ENCODE measurements around the gene NTN1.

NTN1 gene

DNA sequence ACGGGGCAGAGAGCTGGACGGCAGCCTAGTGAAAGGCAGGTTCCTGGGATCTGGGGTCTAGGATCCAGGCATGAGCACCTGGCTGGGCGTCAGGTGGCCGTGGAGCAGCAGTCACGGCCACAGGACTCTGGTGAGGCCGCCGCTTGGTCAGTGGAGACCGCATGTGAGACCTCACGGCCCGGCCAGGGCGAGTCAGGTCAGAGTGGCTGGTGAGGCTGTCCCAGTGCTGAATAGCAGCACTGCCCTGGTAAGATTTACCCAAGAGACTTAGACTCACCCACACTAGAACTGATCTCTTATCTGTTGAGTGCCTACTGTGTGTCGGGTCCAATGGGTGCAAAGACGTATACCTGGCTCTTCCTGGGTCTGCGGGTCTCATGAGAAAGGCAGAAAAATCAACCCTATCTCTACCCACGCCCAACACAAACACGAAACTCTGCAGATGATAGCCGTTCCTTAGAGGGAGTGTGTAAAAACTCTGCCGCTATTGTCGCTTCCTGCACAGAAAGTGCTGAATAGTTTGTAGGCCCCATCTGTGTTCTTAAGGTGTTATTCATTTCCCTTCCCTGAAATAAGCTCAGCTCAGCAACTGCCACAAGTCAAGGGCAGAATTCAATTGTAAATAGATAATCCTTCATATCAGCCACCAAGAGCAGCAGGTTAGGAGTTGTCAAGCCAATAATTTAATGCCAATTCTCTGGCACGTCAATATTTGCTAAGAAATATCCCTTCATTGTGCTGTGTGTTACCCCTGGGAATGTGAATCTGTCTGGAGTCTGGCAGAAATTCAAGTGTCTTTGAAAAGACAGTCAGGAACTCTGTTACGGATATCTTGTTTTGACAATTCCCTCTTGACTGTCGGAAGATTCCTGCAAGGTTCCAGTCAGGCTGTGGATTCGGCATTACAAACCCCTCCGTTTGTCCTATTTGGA is 240.0 kb downstream of the NTN1 start:
- TF ChIP-seq, protein P1, sequence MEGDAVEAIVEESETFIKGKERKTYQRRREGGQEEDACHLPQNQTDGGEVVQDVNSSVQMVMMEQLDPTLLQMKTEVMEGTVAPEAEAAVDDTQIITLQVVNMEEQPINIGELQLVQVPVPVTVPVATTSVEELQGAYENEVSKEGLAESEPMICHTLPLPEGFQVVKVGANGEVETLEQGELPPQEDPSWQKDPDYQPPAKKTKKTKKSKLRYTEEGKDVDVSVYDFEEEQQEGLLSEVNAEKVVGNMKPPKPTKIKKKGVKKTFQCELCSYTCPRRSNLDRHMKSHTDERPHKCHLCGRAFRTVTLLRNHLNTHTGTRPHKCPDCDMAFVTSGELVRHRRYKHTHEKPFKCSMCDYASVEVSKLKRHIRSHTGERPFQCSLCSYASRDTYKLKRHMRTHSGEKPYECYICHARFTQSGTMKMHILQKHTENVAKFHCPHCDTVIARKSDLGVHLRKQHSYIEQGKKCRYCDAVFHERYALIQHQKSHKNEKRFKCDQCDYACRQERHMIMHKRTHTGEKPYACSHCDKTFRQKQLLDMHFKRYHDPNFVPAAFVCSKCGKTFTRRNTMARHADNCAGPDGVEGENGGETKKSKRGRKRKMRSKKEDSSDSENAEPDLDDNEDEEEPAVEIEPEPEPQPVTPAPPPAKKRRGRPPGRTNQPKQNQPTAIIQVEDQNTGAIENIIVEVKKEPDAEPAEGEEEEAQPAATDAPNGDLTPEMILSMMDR (IDR thresholded peaks at IDR 0.05; ENCODE audit: control insufficient read depth, insufficient read depth, low read depth, low read length, missing control alignments) = no peak
- H3K4me3 ChIP-seq (ENCODE audit: control insufficient read depth, low read depth, low read length) = no peak overlapping the region
- DNase-seq (ENCODE audit: low read depth) = no peak

DNA sequence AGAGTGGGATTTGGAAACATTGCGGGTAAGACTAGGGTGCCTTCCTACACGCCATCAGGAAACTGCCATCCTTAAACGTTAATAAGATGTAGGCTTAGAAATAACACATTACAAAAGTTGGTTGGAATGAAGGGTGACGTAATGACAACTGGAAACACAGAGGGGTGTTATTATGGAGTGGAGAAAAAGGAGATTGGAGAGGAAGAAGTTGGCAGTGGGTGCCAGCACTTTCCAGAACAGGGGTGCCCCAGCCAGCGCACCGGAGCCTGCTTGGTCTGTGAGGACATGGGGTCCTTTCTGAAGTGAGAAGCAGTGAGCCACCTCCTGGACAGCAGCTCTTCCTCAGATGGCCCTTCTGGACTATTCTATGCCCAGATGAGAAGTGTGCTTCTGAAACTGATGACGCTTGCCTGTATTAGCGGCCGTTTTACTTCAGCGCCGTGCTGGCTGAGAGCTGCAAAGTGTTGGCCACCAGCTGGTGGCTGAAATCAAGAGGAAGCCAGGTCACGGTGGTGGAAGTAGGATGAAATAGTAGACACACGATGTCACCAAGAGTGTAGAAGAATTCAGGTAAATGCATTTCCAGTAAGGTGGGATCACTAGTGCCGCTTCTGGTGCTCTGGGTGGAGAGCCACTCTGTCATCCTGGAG is 244.8 kb downstream of the NTN1 start:
- no peak for DNase-seq (ENCODE audit: low read depth)
- no peak overlapping the region for H3K4me3 ChIP-seq (ENCODE audit: control insufficient read depth, low read depth, low read length)
- TF ChIP-seq, protein P1 (IDR thresholded peaks at IDR 0.05; ENCODE audit: control insufficient read depth, insufficient read depth, low read depth, low read length, missing control alignments) = no peak

DNA sequence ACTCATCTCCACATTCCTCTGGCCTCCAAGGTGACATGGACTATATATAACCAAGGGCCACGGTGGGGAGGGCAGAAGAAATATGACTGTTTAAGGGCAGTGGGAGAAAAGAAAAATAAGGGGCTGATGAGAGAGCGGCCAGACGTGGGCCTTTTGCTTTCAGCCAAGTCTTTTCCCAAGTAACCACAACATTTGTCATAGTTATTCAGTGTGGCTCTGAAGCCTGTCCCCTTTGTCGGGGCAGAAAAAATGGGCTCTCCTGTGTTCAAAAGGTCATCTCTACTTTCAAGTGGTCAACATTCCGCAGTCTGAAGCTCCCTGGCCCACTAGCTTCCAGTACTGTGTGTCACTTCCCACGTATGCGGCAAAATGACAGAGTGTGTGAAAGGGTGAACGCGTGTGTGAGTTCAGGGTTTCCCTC is 245.4 kb downstream of the NTN1 start:
- TF ChIP-seq, protein P1 (IDR thresholded peaks at IDR 0.05; ENCODE audit: control insufficient read depth, insufficient read depth, low read depth, low read length, missing control alignments) = no peak
- no peak overlapping the region for H3K4me3 ChIP-seq (ENCODE audit: control insufficient read depth, low read depth, low read length)
- no peak for DNase-seq (ENCODE audit: low read depth)

DNA sequence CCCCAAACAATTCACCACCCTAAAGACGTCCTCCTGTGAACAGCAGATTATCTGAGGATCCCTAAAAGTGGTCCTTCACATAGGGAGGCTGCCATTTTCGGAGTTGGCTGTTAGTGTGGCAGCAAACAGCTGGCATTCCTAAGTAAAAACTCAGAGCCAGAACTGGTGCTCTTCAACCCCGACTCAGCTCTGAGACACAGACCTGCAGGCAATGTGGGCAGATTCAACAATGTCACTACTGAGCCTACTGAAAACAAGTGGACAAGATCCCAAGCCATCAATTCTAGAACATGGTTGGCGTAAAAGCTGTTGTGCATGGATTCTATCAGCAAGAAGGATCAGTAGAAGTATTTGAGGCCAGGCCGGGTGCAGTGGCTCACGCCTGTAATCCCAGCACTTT is 247.2 kb downstream of the NTN1 start:
- no peak for DNase-seq (ENCODE audit: low read depth)
- no peak overlapping the region for H3K4me3 ChIP-seq (ENCODE audit: control insufficient read depth, low read depth, low read length)
- TF ChIP-seq, protein P1 (IDR thresholded peaks at IDR 0.05; ENCODE audit: control insufficient read depth, insufficient read depth, low read depth, low read length, missing control alignments) = no peak

DNA sequence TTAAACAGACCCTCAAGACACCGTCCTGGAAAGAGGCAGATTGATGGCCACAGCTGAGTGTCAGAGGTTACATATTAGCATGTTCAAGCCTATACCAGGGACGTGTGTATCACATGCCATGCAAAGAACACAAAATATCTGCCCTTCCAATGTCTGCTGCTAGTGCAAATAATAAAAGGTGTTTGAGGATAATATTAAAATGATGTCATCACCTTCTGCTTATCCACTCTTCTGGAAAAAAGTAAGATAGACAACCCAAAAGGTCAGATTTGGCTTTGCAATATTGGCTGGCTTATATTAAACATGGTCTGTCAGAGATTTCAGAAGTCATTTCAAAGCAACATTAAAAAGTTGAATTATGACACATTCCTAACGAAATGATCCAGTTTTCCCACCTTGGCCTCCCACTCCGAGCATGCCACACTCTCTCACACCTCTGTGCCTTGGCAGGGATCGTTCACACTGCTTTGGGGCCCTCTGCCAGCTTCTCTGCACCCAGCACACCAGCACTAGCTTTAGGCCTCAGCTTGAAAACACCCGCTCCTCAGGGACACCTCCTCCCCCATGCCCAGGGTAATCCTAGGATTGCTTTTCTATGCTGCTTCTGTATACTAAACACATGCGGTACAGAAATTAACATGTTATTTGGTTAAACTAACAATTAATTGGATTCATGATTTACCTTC is 248.2 kb downstream of the NTN1 start:
- TF ChIP-seq, protein P1 (IDR thresholded peaks at IDR 0.05; ENCODE audit: control insufficient read depth, insufficient read depth, low read depth, low read length, missing control alignments) = no peak
- DNase-seq (ENCODE audit: low read depth) = no peak
- H3K4me3 ChIP-seq (ENCODE audit: control insufficient read depth, low read depth, low read length) = no peak overlapping the region

DNA sequence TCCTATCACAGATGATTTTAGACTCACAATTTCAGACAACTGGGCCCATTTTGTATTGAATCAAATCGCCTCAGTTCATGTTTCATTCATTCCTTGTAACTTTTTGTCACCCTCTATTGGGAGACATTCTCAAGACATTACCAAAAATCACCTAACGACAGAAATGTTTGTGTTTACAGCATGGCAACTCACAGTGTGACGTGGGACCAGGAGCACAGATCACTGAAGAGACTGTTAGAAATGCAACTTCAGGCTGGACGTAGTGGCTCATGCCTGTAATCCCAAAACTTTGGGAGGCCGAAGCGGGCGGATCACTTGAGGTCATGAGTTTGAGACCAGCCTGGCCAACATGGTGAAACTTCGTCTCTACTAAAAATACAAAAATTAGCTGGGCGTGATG is 249.6 kb downstream of the NTN1 start:
- TF ChIP-seq, protein P1 (IDR thresholded peaks at IDR 0.05; ENCODE audit: control insufficient read depth, insufficient read depth, low read depth, low read length, missing control alignments) = no peak
- DNase-seq (ENCODE audit: low read depth) = no peak
- no peak overlapping the region for H3K4me3 ChIP-seq (ENCODE audit: control insufficient read depth, low read depth, low read length)
